HG03439 (cell line): ENCODE results near the gene GZMA.

Source experiments
- ATAC-seq: cut with Tn5 transposase; IDR thresholded peaks from one replicate; pipeline ENCODE4 v1.9.1; 2021; ENCODE audit warnings: mild to moderate bottlenecking, moderate library complexity; ENCODE audit not compliant: unreplicated experiment

Gene GZMA

GRCh38 chr5:55108661-55109060 is 6.2 kb downstream of the GZMA start:
- ATAC-seq = no peak

GRCh38 chr5:55110217-55110616 is 7.8 kb downstream of the GZMA start:
- ATAC-seq = no peak

GRCh38 chr5:55113327-55113726 is 10.9 kb downstream of the GZMA start:
- ATAC-seq = no peak

DNA sequence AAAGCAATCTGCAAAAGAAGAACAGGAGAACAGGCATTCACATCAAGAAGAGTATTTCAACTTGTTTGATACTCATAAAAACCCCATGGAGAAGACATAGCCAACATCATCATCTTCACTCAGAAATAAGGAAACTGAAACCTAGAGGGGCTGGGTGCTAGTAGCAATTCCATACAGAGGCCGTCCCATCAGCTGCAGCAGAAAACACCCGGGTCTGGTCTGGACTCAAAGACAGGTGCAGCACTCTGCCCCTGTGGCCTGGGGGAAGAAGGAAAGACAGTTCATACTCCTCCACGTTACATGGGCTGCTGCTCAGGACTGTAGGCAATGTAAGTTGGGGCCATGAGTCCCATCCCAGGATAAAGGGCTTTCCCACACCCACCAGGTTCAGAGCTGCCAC is 11.6 kb downstream of the GZMA start:
- no peak for ATAC-seq

- no peak for ATAC-seq
Observed at GRCh38 chr5:55123365-55123764, 20.9 kb downstream of the GZMA start.

DNA sequence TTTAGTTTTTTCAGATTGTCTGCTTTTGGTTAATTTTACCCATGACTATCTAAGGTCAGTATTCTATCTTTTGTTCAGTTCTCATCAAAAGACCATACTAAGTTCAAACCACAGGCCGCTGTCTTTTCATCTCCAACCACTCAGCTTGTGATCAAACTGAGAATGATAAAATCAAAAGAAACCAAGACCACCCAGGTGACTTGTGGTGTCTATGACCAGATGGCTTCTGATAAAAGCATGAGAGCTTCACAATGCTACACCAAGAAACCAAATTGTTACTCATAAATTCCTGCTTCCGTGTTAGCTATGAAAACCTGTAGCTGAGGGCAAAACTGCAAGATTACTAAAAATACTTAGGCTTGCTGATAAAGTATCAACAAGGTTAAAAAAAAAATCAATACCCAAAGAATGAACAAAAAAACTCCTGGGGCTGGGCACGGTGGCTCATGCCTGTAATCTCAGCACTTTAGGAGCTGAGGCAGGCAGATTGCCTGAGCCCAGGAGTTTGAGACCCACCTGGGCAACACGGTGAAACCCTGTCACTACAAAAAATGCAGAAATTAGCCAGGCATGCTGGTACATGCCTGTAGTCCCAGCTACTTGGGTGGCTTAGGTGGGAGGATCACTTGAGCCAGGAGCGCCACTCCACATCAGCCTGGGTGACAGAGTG is 31.7 kb downstream of the GZMA start:
- no peak for ATAC-seq

DNA sequence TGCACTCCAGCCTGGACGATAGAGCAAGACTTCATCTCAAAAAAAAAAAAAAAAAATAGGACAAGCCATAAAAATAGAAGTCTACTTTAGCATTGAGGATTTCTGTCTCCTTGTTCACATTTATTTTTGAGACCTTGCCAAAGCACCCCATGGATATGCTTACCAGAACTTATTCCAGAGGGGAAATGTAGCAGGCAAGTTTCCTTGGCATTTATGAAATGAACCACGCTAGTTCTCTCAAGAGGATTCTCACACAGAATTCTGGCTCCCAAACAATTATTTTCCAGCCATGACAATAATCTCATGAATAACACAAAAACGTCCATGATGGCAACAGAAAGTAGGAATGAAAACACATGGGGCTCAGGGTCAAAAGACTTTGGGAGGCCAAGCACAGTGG is 34.1 kb downstream of the GZMA start:
- no peak for ATAC-seq

DNA sequence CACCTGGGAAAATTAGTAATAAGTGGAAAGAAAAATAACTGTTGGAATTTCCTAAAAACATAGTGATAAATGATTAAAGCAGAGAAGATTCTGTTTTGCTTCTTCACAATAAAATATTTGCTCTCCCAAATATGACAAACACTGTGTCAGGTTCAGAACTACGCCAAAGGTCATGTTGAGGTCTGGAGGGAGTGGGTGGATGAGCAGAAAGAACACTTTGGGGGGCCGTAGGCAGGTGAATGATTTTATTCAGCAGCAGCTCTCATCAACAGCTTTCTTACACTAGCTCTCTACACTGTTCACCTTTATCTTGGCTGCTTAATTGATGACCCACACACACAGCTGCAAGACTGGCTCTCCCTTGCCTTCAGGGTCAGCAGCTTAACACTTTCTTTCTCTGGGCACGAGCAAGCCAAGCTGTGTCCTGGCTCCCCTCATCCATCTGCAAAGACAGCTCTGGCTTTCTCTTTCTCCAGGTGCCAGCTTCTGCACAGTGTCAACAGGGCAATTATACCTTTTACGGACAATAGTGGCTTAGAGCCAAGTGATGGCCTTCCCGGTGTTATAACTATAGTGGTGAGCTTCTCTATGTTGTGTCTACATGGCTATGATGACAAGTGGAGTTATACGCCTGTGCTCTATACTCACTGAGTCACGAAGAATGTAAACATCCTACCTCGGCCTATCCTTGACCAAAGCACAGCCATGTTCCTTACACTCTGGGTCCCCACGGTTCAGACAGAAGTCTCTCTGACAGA is 38.6 kb downstream of the GZMA start:
- no peak for ATAC-seq

- ATAC-seq = no peak
Observed at GRCh38 chr5:55141945-55142690, 39.7 kb downstream of the GZMA start.

DNA sequence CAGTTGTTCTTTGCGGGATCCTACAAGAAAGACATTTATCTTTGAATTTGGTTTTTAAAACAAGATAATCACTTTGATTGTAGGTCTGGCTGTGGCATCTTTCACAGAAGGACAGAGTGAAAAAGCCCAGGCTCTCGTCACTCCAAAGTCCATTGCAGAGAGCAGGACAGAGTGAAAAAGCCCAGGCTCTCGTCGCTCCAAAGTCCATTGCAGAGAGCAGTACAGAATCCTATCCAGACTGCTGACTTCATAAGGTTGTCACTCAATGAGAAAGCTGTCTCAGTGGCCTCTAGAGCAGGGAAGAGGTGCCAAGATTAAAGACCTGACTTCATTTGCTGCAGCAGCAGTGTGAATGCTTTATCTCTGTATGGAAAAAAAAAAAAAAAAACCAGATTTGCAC is 41.2 kb downstream of the GZMA start:
- no peak for ATAC-seq

DNA sequence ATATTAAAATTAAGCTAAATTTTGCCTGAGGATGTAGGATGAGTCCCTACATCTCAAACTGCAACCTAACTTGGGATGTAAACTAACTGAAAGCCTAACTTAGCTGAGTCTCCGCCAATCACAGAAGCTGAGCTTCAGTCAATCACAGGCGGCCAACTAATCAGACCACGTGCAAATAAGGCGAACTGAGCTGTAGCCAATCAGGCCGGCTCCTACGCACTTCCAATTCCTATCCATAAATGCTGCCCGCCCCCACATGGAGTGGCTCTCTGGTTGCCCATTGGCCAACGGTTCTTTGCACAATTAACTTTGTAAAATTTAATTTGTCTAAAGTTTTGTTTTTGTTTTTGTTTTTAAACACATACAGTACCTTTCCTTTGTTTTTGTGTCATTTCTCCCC is 43.6 kb downstream of the GZMA start:
- ATAC-seq = no peak

DNA sequence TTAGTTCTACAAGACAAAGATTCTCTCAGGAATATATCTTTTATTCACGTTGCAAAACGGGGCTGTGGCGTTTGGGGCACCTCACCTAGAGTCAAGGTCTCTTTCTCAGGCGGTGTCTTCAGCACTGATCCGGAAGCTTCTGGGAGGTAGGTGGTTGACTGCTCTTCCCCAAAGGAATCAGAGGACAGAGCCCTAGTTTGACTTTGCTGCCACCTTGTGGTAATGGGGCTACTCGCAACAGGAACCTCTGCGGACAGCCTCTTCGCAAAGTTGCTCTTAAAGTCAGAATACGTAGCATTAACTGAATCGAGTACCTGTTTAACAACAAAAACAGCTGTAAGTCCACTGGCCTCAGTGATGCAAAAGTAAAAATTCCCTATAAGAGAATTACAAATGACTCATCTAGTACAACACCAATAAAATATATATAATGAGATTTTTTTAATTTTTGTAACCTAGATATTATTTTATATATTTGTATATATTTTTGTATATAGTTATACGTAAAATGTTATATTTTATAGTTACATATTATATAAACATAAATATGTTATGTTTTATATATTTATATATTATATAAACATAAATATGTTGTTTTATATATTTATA is 44.2 kb downstream of the GZMA start:
- ATAC-seq = peak; percentile 84

- no peak for ATAC-seq
Observed at GRCh38 chr5:55149308-55149795, 46.9 kb downstream of the GZMA start.

- ATAC-seq = no peak
Observed at GRCh38 chr5:55151923-55152842, 49.7 kb downstream of the GZMA start.

- ATAC-seq = no peak
Observed at GRCh38 chr5:55154873-55155272, 52.4 kb downstream of the GZMA start.
